ENCODE measurements around the gene CHAC2. TPM values are rescaled to one million over a fixed set of nuclear protein-coding genes. Genes with fewer than 3 reads are reported as not detected.
"Not testable (repeated sequence)": the region's sequence is repeated elsewhere in the genome, so short reads cannot be mapped to it uniquely, and the experiment has no call there.

Gene CHAC2
- total RNA-seq, 1 donor from 2014 or later = 4.8 TPM

DNA sequence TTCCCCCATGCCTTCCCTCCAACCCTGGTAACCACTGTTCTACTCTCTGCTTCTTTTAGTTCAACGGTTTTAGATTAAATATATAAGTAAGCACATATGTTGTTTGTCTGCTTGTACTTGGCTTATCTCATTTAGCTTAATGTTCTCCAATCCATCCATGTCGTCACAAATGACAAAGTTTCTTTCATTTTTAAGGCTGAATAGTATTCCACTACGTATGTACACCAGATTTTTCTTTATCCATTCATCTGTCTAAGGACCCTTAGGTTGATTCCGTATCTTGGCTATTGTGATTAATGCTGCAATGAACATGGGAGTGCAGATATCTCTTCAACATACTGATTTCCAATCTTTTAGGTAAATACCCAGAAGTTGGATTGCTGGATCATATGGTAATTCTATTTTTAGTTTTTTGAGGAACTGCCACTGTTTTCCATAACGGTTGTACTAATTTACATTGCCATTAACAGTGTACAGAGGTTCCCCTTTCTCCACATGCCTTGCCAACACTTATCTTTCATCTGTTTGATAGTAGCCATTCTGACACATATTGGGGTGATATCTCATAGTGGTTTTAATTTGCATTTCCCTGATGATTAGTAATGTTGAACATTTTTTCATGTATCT, 11.0 kb downstream of the CHAC2 start:
- ATAC-seq = no peak

DNA sequence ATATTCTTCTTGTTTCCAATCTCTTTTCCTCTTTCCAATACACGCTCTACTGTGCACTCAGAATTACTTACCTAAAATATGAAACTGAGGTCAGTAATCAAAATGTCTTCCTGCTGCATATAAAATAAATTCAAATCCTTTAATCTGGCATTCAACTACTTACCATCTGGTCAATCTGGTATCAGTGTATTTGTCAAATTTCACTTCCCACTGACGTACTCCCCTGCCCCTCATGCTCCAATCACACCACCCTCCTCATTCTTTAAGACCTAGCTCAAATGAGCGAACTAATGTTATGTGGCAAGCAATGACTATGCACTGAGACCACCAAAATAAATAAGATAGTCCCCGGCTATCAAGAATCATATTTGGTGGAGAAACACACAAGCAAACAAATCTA, 12.5 kb downstream of the CHAC2 start:
- ATAC-seq = no peak

- ATAC-seq = no peak
Observed at GRCh38 chr2:53782676-53783075, 15.1 kb downstream of the CHAC2 start.

GRCh38 chr2:53784436-53784835, 16.8 kb downstream of the CHAC2 start:
- ATAC-seq = no peak

GRCh38 chr2:53785366-53785765, 17.8 kb downstream of the CHAC2 start:
- ATAC-seq = no peak

GRCh38 chr2:53786352-53786704, 18.7 kb downstream of the CHAC2 start:
- no peak for ATAC-seq

GRCh38 chr2:53786705-53787613, 19.4 kb downstream of the CHAC2 start, which contains the start of the genes ASB3 and ERLEC1:
TSS of gene ASB3 (minus strand) at chr2:53786953. CDS start at chr2:53765572, 21,381 bp downstream.
TSS of gene ERLEC1 (plus strand) at chr2:53787044. CDS start at chr2:53787211, 167 bp downstream.
- peak; percentile 91 for ATAC-seq

DNA sequence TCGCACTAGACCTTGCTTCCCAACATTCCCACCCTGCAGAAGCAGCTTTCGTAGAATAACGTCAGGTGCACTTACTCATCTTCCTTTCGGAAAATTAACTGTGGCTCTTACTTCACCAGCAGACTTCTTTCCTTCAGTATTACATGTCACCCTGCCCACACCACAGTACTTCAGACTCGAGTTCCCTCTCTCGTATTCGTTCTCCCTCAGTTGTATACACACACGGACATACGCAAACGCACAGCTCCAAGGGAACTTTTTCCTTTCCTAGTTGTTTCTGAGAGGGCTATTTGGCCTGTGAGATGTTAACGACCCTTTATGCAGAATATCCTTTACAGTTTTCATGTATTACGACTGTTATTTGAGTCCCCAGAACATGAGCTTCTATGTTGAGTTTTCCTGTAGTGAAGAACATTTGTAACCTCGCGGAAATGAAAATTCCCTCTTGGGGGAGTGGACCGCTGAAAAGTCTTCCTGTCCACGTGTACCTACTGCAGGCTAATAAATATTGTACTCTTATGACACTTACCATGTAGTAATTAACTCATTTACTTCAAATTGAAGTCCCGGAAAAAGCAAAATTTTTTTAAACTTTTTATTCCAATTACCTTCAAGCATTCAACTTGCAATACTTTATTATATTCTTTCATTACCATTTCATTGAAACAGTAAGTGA, 20.1 kb downstream of the CHAC2 start:
- ATAC-seq = peak; percentile 7

DNA sequence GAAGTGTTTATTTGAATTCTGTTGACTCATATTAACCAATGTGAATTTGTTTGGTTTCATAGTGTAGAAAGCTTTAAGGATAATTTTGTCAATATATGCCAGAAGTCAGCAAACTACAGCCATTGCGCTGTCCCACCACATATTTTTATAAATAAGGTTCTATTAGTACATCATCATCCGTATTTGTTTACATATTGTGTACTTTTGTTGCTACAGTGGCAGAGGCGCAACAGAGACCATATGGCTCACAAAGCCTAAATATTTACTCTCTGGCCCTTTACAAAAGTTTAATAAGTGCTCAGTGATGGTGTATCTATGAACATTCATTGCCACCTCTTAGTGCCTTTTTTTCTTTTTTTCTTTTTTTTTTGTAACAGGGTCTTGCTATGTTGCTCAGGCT, 25.7 kb downstream of the CHAC2 start:
- ATAC-seq = no peak

DNA sequence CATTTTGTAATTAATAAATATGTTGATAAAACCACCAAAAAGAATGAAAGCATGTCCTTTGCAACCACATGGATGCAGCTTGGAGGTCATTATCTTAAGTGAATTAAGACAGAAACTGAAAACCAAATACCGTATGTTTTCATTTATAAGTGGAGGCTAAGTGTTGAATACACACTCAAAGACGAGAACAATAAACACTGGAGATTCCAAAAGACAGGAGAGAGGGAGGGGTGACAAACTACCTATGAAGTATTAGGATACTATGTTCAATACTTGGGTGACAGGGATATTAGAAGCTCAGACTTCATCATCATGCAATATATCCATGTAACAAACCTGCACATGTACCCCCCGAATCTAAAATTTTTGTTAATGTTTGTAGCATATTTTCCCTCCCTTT, 26.2 kb downstream of the CHAC2 start:
- no peak for ATAC-seq

DNA sequence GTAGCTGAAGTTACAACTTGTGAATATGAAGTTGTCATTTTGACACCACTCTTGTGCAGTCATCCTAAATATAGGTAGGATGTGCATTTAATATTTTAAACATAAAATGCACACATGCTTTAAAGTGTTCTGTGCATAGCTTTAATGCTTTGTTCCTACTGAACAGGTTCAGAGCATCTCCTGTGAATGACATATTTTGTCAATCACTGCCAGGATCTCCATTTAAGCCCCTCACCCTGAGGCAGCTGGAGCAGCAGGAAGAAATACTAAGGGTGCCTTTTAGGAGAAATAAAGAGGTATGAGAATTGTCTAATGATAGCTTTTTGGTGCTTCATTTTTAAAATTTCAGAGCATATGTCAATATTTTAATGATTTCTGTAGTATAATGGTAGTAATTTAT, 33.9 kb downstream of the CHAC2 start:
- ATAC-seq = no peak

GRCh38 chr2:53802617-53803151, 35.1 kb downstream of the CHAC2 start:
- no peak for ATAC-seq

DNA sequence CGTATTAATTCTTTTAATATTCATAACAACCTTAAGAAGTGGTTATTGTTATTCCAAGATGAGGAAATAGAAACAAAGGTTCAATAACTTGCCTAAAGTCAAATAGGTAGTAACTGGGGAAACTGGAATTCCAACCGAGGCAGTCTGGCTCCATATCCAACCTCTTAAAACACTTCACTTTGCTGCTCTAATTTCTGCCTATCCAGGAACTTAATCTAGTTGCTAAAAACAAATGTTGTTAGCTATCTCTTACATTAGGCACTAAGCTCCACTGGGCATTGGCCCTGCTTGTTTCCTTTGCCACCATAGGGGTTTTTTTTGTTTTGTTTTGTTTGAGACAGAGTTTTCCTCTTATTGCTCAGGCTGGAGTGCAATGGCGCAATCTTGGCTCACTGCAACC, 44.0 kb downstream of the CHAC2 start:
- no peak for ATAC-seq

GRCh38 chr2:53813151-53813550, 45.5 kb downstream of the CHAC2 start:
- ATAC-seq = no peak

DNA sequence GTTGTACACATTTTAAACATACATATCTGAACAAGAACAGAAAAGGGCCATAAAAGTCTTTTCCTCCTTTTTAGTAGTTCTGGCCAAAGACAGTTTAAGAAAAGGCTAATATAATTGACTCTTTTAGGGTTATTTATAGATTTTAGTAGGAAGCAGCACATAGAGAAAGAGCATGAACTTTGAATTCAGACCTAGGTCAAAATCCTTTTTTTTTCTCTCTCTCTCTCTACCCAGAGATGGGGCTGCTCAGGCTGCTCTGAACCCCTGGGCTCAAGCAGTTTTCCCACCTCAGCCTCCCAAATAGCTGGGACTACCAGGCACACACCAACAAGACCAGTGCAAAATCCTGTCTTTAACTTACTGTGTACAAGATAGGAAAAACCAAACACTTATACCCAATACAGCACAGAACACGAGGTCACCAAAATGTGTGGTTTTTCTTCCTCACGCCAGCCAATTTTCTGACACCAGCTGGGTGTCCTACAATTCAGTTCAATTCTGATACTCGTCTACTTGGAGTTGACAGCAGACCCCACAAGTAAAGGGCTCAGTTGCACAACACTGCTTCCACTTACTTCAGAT, 51.3 kb downstream of the CHAC2 start:
- no peak for ATAC-seq

DNA sequence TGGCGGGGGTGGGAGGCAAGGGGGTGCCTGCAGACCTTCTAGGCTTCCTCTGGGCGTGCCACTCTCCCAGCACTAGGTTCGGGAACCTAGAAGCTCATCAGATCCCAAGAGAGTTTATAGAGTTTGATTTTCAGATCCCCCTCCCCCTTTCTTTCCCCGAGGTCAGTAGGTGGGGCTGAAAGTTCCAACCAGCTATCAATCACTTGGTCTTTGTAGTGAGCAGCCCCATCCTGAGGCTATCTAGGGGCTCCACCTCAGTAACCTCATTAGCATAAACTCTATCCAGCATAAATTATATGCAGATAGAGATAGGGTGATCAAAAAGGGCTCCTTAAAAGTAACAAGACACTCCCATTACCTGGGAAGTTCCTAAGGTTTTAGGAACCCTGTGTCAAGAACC, 52.0 kb downstream of the CHAC2 start:
- no peak for ATAC-seq

DNA sequence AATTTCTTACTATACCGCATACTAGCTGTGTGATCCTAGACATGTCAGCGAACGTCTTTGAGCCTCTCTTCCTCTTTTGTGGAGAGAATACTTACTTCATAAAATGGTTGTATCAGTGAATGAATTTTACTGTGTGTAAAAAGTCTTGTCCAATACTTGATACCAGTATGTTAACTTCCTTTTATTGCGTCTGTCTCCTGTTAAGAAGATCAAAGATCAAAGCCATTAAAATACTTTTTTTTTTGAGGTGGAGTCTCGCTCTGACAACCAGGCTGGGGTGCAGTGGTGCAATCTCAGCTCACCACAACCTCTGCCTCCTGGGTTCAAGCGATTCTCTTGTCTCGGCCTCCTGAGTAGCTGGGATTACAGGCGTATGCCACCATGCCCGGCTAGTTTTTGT, 52.4 kb downstream of the CHAC2 start:
- no peak for ATAC-seq

- ATAC-seq = no peak
Observed at GRCh38 chr2:53820711-53821110, 53.1 kb downstream of the CHAC2 start.

- ATAC-seq = no peak
Observed at GRCh38 chr2:53821810-53822209, 54.2 kb downstream of the CHAC2 start.

DNA sequence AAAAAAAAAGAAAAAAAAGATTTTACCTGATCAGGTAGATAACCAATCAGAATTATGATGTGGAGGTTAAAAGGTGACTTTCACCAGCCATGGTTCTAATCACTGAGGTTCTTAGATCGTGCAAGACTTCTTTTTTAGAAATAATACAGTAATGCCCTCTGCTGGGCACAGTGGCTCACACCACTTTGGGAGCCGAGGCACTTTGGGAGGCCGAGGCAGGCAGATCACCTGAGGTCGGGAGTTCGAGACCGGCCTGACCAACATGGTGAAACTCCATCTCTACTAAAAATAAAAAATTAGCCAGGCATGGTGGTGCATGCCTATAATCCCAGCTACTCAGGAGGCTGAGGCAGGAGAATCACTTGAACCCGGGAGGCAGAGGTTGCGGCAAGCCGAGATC, 56.0 kb downstream of the CHAC2 start:
- ATAC-seq = not testable (repeated sequence)
